NCI-H1048 (cell line): ENCODE measurements around the gene HPN.
"Not testable (repeated sequence)": the region's sequence is repeated elsewhere in the genome, so short reads cannot be mapped to it uniquely, and the experiment has no call there.

Experiments
- DNase-seq: peaks from one replicate; lab custom pipeline; 2025; lab: John Stamatoyannopoulos, UW

Gene HPN

GRCh38 chr19:35027851-35028599 is 13.5 kb upstream of the HPN start:
- no peak for DNase-seq

GRCh38 chr19:35028600-35028885 is 13.0 kb upstream of the HPN start:
- not testable (repeated sequence) for DNase-seq

- DNase-seq, result not testable (repeated sequence)
Observed at GRCh38 chr19:35029275-35029736, 12.2 kb upstream of the HPN start.

GRCh38 chr19:35029737-35030256 is 11.7 kb upstream of the HPN start:
- DNase-seq, result no peak

GRCh38 chr19:35030257-35031071 is 11.1 kb upstream of the HPN start, which contains the start of gene SCN1B:
Gene SCN1B (plus strand): TSS chr19:35030470. CDS start chr19:35030821, 351 bp downstream.
- no peak for DNase-seq

GRCh38 chr19:35031072-35031881 is 10.2 kb upstream of the HPN start:
- DNase-seq, result no peak

GRCh38 chr19:35032356-35032865 is 9.1 kb upstream of the HPN start:
- DNase-seq, result no peak

GRCh38 chr19:35033067-35034004 is 8.2 kb upstream of the HPN start:
- no peak for DNase-seq

GRCh38 chr19:35034005-35034502 is 7.5 kb upstream of the HPN start:
- no peak for DNase-seq

- no peak for DNase-seq
Observed at GRCh38 chr19:35034588-35035382, 6.7 kb upstream of the HPN start.

- no peak for DNase-seq
Observed at GRCh38 chr19:35037716-35038622, 3.6 kb upstream of the HPN start.

- DNase-seq, result no peak
Observed at GRCh38 chr19:35038623-35039512, 2.7 kb upstream of the HPN start.

- no peak for DNase-seq
Observed at GRCh38 chr19:35039881-35040825, 1.4 kb upstream of the HPN start.

GRCh38 chr19:35040826-35041547 is 534 bp upstream of the HPN start:
- no peak for DNase-seq

- no peak for DNase-seq
Observed at GRCh38 chr19:35042056-35042730, 672 bp downstream of the HPN start.
